MG63 (cell line): Measurements from ENCODE around the gene CTNND2. TPM values are rescaled to one million over a fixed set of nuclear protein-coding genes. Genes with fewer than 3 reads are reported as not detected.
"Not testable (repeated sequence)": the region's sequence is repeated elsewhere in the genome, so short reads cannot be mapped to it uniquely, and the experiment has no call there.

ENCODE experiments used
- DNase-seq: peaks from one replicate; pipeline ENCODE4 v3.0.0-alpha.2; 2020
- H3K27me3 ChIP-seq: fragments of 250-450 bp; sonication (Bioruptor Pico); 2 replicates; pipeline ENCODE4 v1.5.1; 2020; ENCODE audit warnings: mild to moderate bottlenecking, moderate library complexity
- H3K36me3 ChIP-seq: fragments of 250-450 bp; sonication (Bioruptor Pico); 2 replicates; pipeline ENCODE4 v1.5.1; 2020; ENCODE audit warnings: mild to moderate bottlenecking, moderate library complexity
- H3K4me3 ChIP-seq: fragments of 250-450 bp; sonication (Bioruptor Pico); 2 replicates; pipeline ENCODE4 v1.5.1; 2020; ENCODE audit warnings: mild to moderate bottlenecking, moderate library complexity
- H3K9me3 ChIP-seq: fragments of 250-450 bp; sonication (Bioruptor Pico); 2 replicates; pipeline ENCODE4 v1.5.1; 2020; ENCODE audit warnings: mild to moderate bottlenecking, moderate library complexity
- total RNA-seq: library from RNA; depleted of rRNA; stranded (reverse); fragments of >200 nt; shearing (Covaris generic); gene quantifications from 2 replicates; pipeline ENCODE4 v1.2.3, GENCODE V29; 2014; ENCODE audit warnings: low replicate concordance

The CTNND2 gene
- total RNA-seq, 1 experiment from 2014 or later = 0.13 TPM

DNA sequence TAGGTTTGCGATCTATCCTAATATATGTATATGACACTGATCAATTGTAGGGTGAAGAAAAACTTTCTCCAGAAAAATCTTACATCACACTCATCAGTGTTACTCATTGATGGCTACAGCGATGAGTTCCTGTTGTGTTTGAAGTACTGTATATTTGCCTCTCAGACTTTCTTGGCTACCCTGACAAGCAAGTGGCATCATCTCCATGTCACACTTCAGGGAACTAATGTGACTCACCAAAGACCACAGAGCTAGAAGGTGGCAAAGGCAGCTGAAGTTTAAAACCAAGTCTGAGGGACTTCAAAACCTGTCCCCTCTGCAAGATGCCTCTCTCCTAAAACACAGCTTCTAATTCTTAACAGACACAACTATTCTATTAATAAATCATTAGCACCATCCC, 451.4 kb downstream of the CTNND2 start:
- Histone ChIP-seq H3K36me3 (no peaks in the 10 kb centered on the region), H3K9me3 (no peaks in the 10 kb centered on the region), H3K4me3 (no peak overlapping the region), H3K27me3 (no peaks in the 10 kb centered on the region; the same call in 1 of the 2 replicates)
- no peak for DNase-seq

GRCh38 chr5:11449966-11450365, 454.3 kb downstream of the CTNND2 start:
- Histone ChIP-seq H3K9me3 (no peaks in the 10 kb centered on the region), H3K4me3 (no peak overlapping the region), H3K27me3 (no peaks in the 10 kb centered on the region; the same call in 1 of the 2 replicates), H3K36me3 (no peaks in the 10 kb centered on the region)
- DNase-seq = no peak

DNA sequence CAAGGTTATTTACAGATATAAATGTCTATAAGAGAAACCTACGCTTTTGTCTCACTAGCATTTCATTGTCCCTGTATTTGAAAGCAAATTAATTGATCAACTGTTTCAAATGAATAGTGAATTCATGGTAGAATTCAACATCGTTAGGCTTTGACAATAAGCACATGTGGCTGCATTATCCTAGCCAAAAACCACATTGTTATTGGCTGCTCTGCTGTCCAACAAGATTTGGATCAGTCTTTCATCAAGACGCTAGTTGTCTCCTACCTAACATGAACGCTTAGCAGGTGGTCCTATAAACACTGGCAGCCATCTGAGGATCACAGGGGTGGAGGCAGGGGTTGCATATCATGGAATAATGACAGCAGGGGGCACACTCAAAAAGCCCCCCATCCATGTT, 455.0 kb downstream of the CTNND2 start:
- Histone ChIP-seq H3K36me3 (no peaks in the 10 kb centered on the region), H3K4me3 (no peak overlapping the region), H3K9me3 (no peaks in the 10 kb centered on the region), H3K27me3 (no peaks in the 10 kb centered on the region; the same call in 1 of the 2 replicates)
- no peak for DNase-seq

DNA sequence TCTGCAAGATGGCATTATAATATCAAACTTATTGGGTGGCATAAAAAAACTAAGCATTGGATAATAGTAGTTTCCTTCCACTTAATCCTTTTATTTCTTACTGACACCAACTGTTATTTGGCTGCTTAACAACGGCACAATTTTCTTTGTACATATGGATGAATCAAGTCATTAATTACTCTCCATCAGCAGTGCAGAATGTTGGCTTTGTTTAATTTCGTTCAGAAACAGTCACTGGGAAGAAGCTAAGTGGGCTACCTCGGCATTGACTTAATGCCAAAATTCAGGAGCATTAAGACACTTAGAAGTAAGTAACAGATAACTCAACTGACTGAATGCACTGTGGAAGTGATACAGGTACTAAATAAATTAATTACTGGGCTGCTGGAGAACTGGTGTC, 460.4 kb downstream of the CTNND2 start:
- no peak for DNase-seq
- no peaks in the 10 kb centered on the region for H3K27me3 ChIP-seq
- no peaks in the 10 kb centered on the region for H3K36me3 ChIP-seq
- no peak overlapping the region for H3K4me3 ChIP-seq
- no peaks in the 10 kb centered on the region for H3K9me3 ChIP-seq

GRCh38 chr5:11432116-11432515, 472.1 kb downstream of the CTNND2 start:
- no peak overlapping the region for H3K4me3 ChIP-seq
- DNase-seq = no peak
- no peaks in the 10 kb centered on the region for H3K9me3 ChIP-seq
- H3K27me3 ChIP-seq = peaks cover 9% of the 10 kb centered on the region; the same call in 1 of the 2 replicates
- H3K36me3 ChIP-seq = no peaks in the 10 kb centered on the region

GRCh38 chr5:11429254-11429653, 475.0 kb downstream of the CTNND2 start:
- Histone ChIP-seq H3K36me3 (no peaks in the 10 kb centered on the region), H3K27me3 (peaks cover 9% of the 10 kb centered on the region), H3K9me3 (no peaks in the 10 kb centered on the region), H3K4me3 (no peak overlapping the region)
- no peak for DNase-seq

DNA sequence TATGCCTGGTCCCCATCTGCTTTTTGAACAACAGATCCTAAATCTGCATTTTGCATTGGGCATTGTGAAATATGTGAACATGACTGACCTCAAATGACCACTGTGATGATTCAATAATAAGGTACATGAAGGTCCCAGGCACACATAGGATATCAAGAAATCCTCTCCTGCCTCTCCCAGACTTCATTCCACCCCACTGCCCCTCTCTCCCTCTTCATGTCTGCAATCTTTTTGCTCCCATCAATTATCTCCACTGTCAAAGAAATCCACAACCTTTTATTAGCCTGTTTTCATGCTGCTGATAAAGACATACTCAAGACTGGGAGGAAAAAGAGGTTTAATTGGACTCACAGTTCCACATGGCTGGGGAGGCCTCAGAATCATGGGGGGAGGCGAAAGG, 476.7 kb downstream of the CTNND2 start:
- Histone ChIP-seq H3K36me3 (no peaks in the 10 kb centered on the region), H3K9me3 (no peaks in the 10 kb centered on the region), H3K4me3 (no peak overlapping the region), H3K27me3 (peaks cover 14% of the 10 kb centered on the region)
- DNase-seq = no peak

GRCh38 chr5:11426442-11426841, 477.8 kb downstream of the CTNND2 start:
- Histone ChIP-seq H3K9me3 (no peaks in the 10 kb centered on the region), H3K36me3 (no peaks in the 10 kb centered on the region), H3K4me3 (no peak overlapping the region), H3K27me3 (peaks cover 14% of the 10 kb centered on the region)
- no peak for DNase-seq

GRCh38 chr5:11422342-11422741, 481.9 kb downstream of the CTNND2 start:
- DNase-seq = no peak
- Histone ChIP-seq H3K4me3 (no peak overlapping the region), H3K9me3 (peaks cover 2% of the 10 kb centered on the region; the same call in 1 of the 2 replicates)

DNA sequence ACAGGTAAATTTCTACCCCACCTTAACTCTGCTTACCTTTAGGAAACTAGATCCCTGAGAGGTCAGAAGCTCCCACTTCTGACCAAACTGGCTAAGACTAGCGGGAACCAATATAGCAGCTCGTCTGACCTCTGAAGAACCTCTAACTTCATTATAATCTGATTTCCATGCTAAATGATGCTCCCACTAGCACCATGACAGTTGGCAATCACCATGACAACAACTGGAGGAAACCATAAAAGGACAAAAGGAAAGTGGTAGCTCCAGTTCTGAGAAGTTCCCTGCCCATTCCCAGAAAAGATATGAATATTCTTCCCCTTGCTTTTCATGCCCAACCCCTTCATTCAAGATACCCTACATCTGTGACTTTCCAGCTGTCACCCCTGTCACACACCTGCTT, 483.3 kb downstream of the CTNND2 start:
- H3K9me3 ChIP-seq = peaks cover 3% of the 10 kb centered on the region; the same call in 1 of the 2 replicates
- H3K4me3 ChIP-seq = no peak overlapping the region

More at GRCh38 chr5:11422342-11422741, 481.9 kb downstream of the CTNND2 start:
- Histone ChIP-seq H3K27me3 (peaks cover 5% of the 10 kb centered on the region), H3K36me3 (no peaks in the 10 kb centered on the region)

GRCh38 chr5:11415751-11416150, 488.5 kb downstream of the CTNND2 start:
- no peaks in the 10 kb centered on the region for H3K27me3 ChIP-seq
- H3K36me3 ChIP-seq = no peaks in the 10 kb centered on the region
- no peak for DNase-seq
- peaks cover 5% of the 10 kb centered on the region; the same call in 1 of the 2 replicates for H3K9me3 ChIP-seq
- H3K4me3 ChIP-seq = no peak overlapping the region

More for the DNA sequence above, 483.3 kb downstream of the CTNND2 start:
- Histone ChIP-seq H3K27me3 (peaks cover 5% of the 10 kb centered on the region), H3K36me3 (no peaks in the 10 kb centered on the region)
- DNase-seq = no peak

- H3K27me3 ChIP-seq, DNase-seq, H3K4me3 ChIP-seq, H3K36me3 ChIP-seq, H3K9me3 ChIP-seq: not testable (repeated sequence)
These were observed 489.5 kb downstream of the CTNND2 start for GRCh38 chr5:11414732-11415131.

GRCh38 chr5:11411621-11412020, 492.6 kb downstream of the CTNND2 start:
- 0 out of 2 replicates have a peak, but pooled peaks cover 2% of the 10 kb centered on the region for H3K9me3 ChIP-seq
- DNase-seq = no peak
- H3K4me3 ChIP-seq = no peak overlapping the region
- H3K27me3 ChIP-seq = no peaks in the 10 kb centered on the region; the same call in 1 of the 2 replicates
- no peaks in the 10 kb centered on the region for H3K36me3 ChIP-seq

DNA sequence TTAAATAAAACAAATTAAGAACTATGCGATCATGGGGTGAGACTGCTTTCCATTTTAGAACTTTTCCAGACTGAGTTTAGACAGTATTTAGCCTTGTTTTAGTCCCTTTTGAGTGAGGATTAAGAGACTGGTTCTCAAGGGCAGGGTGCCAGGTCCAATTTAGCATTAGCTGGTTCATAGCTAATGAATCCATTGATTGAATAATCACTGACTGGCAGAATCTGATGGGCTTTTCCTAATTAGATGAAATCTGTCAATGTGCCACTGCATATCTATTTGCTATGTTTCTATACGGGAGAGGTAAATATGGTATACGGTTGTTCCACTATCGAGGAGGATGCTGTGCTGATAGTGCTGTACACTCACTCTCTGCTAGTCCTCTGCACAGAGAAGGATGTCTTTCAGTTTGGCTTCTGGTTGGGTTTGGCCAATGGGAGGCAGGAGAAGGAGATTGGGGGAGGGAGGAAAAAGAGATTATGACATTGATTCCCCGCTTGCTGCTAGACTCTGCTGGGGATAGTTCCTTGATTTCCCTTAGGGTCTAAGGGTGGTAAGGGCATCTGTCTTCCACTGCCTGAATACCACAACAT, 496.6 kb downstream of the CTNND2 start:
- Histone ChIP-seq H3K27me3 (no peaks in the 10 kb centered on the region; the same call in 1 of the 2 replicates), H3K36me3 (no peaks in the 10 kb centered on the region), H3K4me3 (no peak overlapping the region), H3K9me3 (no peaks in the 10 kb centered on the region)
- DNase-seq = no peak

DNA sequence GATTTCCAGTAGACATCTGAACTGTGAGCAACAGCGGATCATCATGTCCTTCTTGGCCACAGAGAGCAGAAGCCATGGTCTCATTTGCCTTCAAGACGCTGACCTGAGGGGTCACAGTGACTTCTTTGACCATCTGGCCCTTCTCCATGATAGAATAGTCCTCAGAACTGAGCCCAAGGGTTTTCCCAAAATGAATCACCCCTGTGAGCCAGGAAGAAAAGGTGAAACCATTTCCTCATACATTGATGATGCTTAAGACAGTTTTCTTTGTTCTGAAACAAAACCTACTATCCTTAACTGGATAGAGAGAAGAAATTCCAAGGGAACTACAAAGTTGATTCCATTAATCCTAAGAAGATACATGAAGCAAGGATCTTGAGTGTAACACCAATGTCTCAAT, 503.9 kb downstream of the CTNND2 start:
- no peaks in the 10 kb centered on the region for H3K27me3 ChIP-seq
- no peaks in the 10 kb centered on the region for H3K36me3 ChIP-seq
- no peak overlapping the region for H3K4me3 ChIP-seq
- no peaks in the 10 kb centered on the region for H3K9me3 ChIP-seq
- DNase-seq = no peak

- Histone ChIP-seq H3K27me3 (no peaks in the 10 kb centered on the region), H3K4me3 (no peak overlapping the region), H3K36me3 (no peaks in the 10 kb centered on the region), H3K9me3 (no peaks in the 10 kb centered on the region)
- no peak for DNase-seq
These were observed 505.5 kb downstream of the CTNND2 start for GRCh38 chr5:11398728-11399127.

- no peaks in the 10 kb centered on the region for H3K27me3 ChIP-seq
- no peak for DNase-seq
- no peaks in the 10 kb centered on the region for H3K36me3 ChIP-seq
- H3K4me3 ChIP-seq = no peak overlapping the region
- H3K9me3 ChIP-seq = no peaks in the 10 kb centered on the region
These were observed 506.7 kb downstream of the CTNND2 start for GRCh38 chr5:11397549-11397948.

GRCh38 chr5:11396917-11397316, 507.3 kb downstream of the CTNND2 start:
- no peaks in the 10 kb centered on the region for H3K27me3 ChIP-seq
- no peak for DNase-seq
- no peaks in the 10 kb centered on the region for H3K36me3 ChIP-seq
- H3K4me3 ChIP-seq = no peak overlapping the region
- H3K9me3 ChIP-seq = no peaks in the 10 kb centered on the region
